H9 (cell line): ENCODE results near the gene SCFD2. TPM values are rescaled to one million over a fixed set of nuclear protein-coding genes. Genes with fewer than 3 reads are reported as not detected.

Experiments
- DNase-seq: peaks from one replicate; pipeline ENCODE4 v3.0.0-alpha.2; 2017
- H2AFZ ChIP-seq: one replicate; pipeline ENCODE4 v1.6.1; 2013; ENCODE audit warnings: mild to moderate bottlenecking, low read length, control low read depth, moderate library complexity
- H2AK5ac ChIP-seq: 2 replicates; pipeline ENCODE4 v1.6.1; 2013; ENCODE audit warnings: low read length, control low read depth, mixed read lengths; ENCODE audit not compliant: insufficient read length
- H2BK120ac ChIP-seq: one replicate; pipeline ENCODE4 v1.6.1; 2013; ENCODE audit warnings: low read depth, mild to moderate bottlenecking, low read length, control low read depth, inconsistent platforms; ENCODE audit not compliant: poor library complexity, severe bottlenecking
- H2BK12ac ChIP-seq: 2 replicates; pipeline ENCODE4 v1.6.1; 2013; ENCODE audit warnings: low read length, control low read depth, mixed read lengths, low read depth; ENCODE audit not compliant: insufficient read length
- H2BK15ac ChIP-seq: 2 replicates; pipeline ENCODE4 v1.6.1; 2013; ENCODE audit warnings: low read depth, low read length, control low read depth
- H2BK20ac ChIP-seq: one replicate; pipeline ENCODE4 v1.6.1; 2013; ENCODE audit warnings: low read depth, mild to moderate bottlenecking, low read length, control low read depth, inconsistent platforms; ENCODE audit not compliant: poor library complexity, severe bottlenecking
- H2BK5ac ChIP-seq: 2 replicates; pipeline ENCODE4 v1.6.1; 2013; ENCODE audit warnings: low read length, control low read depth, mixed read lengths; ENCODE audit not compliant: insufficient read length
- H3K14ac ChIP-seq: 2 replicates; pipeline ENCODE4 v1.6.1; 2013; ENCODE audit warnings: low read length, control low read depth; ENCODE audit not compliant: insufficient read depth
- H3K18ac ChIP-seq: 2 replicates; pipeline ENCODE4 v1.6.1; 2013; ENCODE audit warnings: low read depth, mild to moderate bottlenecking, mixed read lengths, low read length, control low read depth; ENCODE audit not compliant: insufficient read length
- H3K23ac ChIP-seq: 2 replicates; pipeline ENCODE4 v1.6.1; 2013; ENCODE audit warnings: low read length, control low read depth, mixed read lengths, low read depth; ENCODE audit not compliant: insufficient read length
- H3K23me2 ChIP-seq: 2 replicates; pipeline ENCODE4 v1.6.1; 2013; ENCODE audit warnings: low read depth, mild to moderate bottlenecking, mixed read lengths, low read length, control low read depth; ENCODE audit not compliant: insufficient read length, poor library complexity, severe bottlenecking
- H3K27ac ChIP-seq: 2 replicates; pipeline ENCODE4 v1.5.1; 2013; ENCODE audit warnings: low read length, control low read depth, mixed read lengths, low read depth; ENCODE audit not compliant: insufficient read length
- H3K27me3 ChIP-seq: 2 replicates; pipeline ENCODE4 v1.6.1; 2013; ENCODE audit warnings: low read length, control low read depth, inconsistent platforms; ENCODE audit not compliant: insufficient read depth
- H3K4ac ChIP-seq: 2 replicates; pipeline ENCODE4 v1.6.1; 2013; ENCODE audit warnings: low read depth, mild to moderate bottlenecking, control low read depth, inconsistent platforms, low read length, moderate library complexity
- H3K4me1 ChIP-seq: 2 replicates; pipeline ENCODE4 v1.6.1; 2013; ENCODE audit warnings: low read length, control low read depth, inconsistent platforms; ENCODE audit not compliant: insufficient read depth
- H3K4me2 ChIP-seq: 2 replicates; pipeline ENCODE4 v1.6.1; 2013; ENCODE audit warnings: low read length, control low read depth, mixed read lengths; ENCODE audit not compliant: insufficient read length, insufficient read depth
- H3K56ac ChIP-seq: 2 replicates; pipeline ENCODE4 v1.6.1; 2013; ENCODE audit warnings: low read depth, mild to moderate bottlenecking, mixed read lengths, low read length, control low read depth; ENCODE audit not compliant: insufficient read length
- H3K79me1 ChIP-seq: 2 replicates; pipeline ENCODE4 v1.6.1; 2013; ENCODE audit warnings: low read depth, mild to moderate bottlenecking, moderate library complexity, low read length, control low read depth, inconsistent platforms; ENCODE audit not compliant: insufficient read depth, poor library complexity, severe bottlenecking
- H3K79me2 ChIP-seq: 2 replicates; pipeline ENCODE4 v1.6.1; 2013; ENCODE audit warnings: low read length, control low read depth, inconsistent platforms; ENCODE audit not compliant: insufficient read depth
- H3K9ac ChIP-seq: 2 replicates; pipeline ENCODE4 v1.6.1; 2013; ENCODE audit warnings: low read length, control low read depth, mixed read lengths; ENCODE audit not compliant: insufficient read length; ENCODE audit errors: extremely low read depth
- H3K9me3 ChIP-seq: one replicate; pipeline ENCODE4 v1.6.1; 2013; ENCODE audit warnings: low read depth, low read length, inconsistent platforms; ENCODE audit not compliant: control insufficient read depth
- H3T11ph ChIP-seq: one replicate; pipeline ENCODE4 v1.6.1; 2013; ENCODE audit warnings: mild to moderate bottlenecking, low read length, control low read depth, inconsistent platforms
- H4K20me1 ChIP-seq: one replicate; pipeline ENCODE4 v1.6.1; 2013; ENCODE audit not compliant: control insufficient read depth, insufficient read length, insufficient read depth
- H4K5ac ChIP-seq: 2 replicates; pipeline ENCODE4 v1.6.1; 2013; ENCODE audit warnings: low read depth, mild to moderate bottlenecking, mixed read lengths, low read length, control low read depth; ENCODE audit not compliant: insufficient read length
- H4K8ac ChIP-seq: replicated peaks from 2 replicates; pipeline ENCODE4 v1.6.1; 2013; ENCODE audit warnings: low read length, control low read depth, mixed read lengths, low read depth; ENCODE audit not compliant: insufficient read length
- H4K91ac ChIP-seq: 2 replicates; pipeline ENCODE4 v1.6.1; 2013; ENCODE audit warnings: low read depth, mild to moderate bottlenecking, moderate library complexity, mixed read lengths, low read length, control low read depth; ENCODE audit not compliant: insufficient read length
- H3K27ac Mint-ChIP-seq, 3 experiments: 2 replicates in 2 of 3; 3 replicates in 1 of 3; pipeline ENCODE4 v1.8.0; 2020 to 2021; ENCODE audit warnings: mixed read lengths in 3 of 3, mild to moderate bottlenecking in 1 of 3, moderate library complexity in 1 of 3
- H3K27me3 Mint-ChIP-seq: 2 replicates; pipeline ENCODE4 v1.8.0; 2021; ENCODE audit warnings: low read depth, mild to moderate bottlenecking, moderate library complexity, mixed read lengths
- H3K36me3 Mint-ChIP-seq, 3 experiments: 2 replicates in 2 of 3; 3 replicates in 1 of 3; pipeline ENCODE4 v1.8.0; 2020 to 2021; ENCODE audit warnings: low read depth in 3 of 3, mixed read lengths in 3 of 3; ENCODE audit not compliant: insufficient read depth in 1 of 3
- H3K4me1 Mint-ChIP-seq, 2 experiments: 2 replicates each; pipeline ENCODE4 v1.8.0; 2020; ENCODE audit warnings: mixed read lengths in 2 of 2
- H3K4me3 Mint-ChIP-seq, 2 experiments: 2 replicates in 1 of 2; 3 replicates in 1 of 2; pipeline ENCODE4 v1.8.0; 2020 to 2021; ENCODE audit warnings: mild to moderate bottlenecking in 2 of 2, mixed read lengths in 2 of 2, moderate library complexity in 1 of 2
- H3K9me3 Mint-ChIP-seq, 2 experiments: 2 replicates in 1 of 2; 3 replicates in 1 of 2; pipeline ENCODE4 v1.8.0; 2020; ENCODE audit warnings: mild to moderate bottlenecking in 2 of 2, mixed read lengths in 2 of 2, moderate library complexity in 1 of 2
- WGBS: extraction: QIAGEN DNeasy Blood & Tissue Kit; methylation state at CpG from one replicate; pipeline ENCODE4 v1.1.7; 2013; ENCODE audit warnings: missing lambda C conversion rate, low lambda C conversion rate, mixed read lengths; ENCODE audit not compliant: insufficient read length; ENCODE audit errors: extremely low coverage; 5-methylcytosine and 5-hydroxymethylcytosine counted together
- total RNA-seq: library from RNA; stranded (reverse); gene quantifications from 2 replicates; pipeline ENCODE4 v1.2.1, GENCODE V29; 2021
- TF ChIP-seq, protein P1 (sequence below): fragments of 200-600 bp; sonication (generic); conservative IDR thresholded peaks from 3 replicates; pipeline ENCODE4 v1.8.0; 2021; ENCODE audit warnings: antibody characterized with exemption, mild to moderate bottlenecking

The SCFD2 gene
- total RNA-seq, 1 experiment from 2014 or later: 10.1 TPM

DNA sequence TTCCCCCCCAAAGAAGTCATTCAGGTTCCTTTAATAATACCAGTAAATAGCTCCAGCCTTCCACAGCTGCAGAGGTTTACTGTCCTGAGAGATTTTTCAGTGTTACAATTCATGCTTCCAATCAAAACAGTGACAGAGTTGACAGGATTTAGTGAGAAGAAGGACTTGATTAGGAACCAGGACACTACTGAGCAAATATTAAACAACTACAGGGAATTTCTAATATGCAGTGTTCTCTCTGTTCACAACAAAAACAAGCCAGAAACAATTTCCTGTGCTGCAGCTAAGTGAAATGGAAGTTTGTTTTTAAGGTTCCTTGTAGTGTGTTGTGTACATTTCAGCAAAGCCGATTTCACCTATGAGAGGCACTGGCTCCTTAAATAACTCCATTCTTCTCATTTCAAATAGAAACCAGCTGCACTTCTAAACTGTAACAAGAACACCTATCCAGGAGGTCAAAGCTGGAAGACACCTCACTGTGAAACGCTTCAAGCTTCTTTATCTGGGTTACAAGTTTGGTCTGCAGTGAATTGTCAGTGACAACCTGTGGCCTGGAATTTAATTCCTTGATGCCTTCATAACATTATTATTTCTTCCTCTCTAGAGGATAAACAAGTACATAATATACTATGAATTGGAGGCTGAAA is 354.5 kb downstream of the SCFD2 start:
- no peak overlapping the region for H3K27ac Mint-ChIP-seq
- DNase-seq: no peak
- H3K4me3 Mint-ChIP-seq: no peak overlapping the region
- H4K91ac ChIP-seq: no peak overlapping the region
- no peak overlapping the region for H3K23ac ChIP-seq
- whole genome bisulfite sequencing: no CpG with 5 or more reads among the region's 2 CpGs
- peaks cover 6 to 13% of the 10 kb centered on the region in 2 experiments; a peak in 2 of 4 replicates for H3K4me1 Mint-ChIP-seq
- H3K79me2 ChIP-seq: no peaks in the 10 kb centered on the region
- H2BK5ac ChIP-seq: no peak overlapping the region
- no peaks in the 10 kb centered on the region for H3K27me3 Mint-ChIP-seq
- H3K23me2 ChIP-seq: no peaks in the 10 kb centered on the region
- no peak overlapping the region for H3K4me2 ChIP-seq
- no peak overlapping the region for H3K9ac ChIP-seq
- H3K79me1 ChIP-seq: no peaks in the 10 kb centered on the region
- H2AK5ac ChIP-seq: no peak overlapping the region
- TF ChIP-seq, protein P1, sequence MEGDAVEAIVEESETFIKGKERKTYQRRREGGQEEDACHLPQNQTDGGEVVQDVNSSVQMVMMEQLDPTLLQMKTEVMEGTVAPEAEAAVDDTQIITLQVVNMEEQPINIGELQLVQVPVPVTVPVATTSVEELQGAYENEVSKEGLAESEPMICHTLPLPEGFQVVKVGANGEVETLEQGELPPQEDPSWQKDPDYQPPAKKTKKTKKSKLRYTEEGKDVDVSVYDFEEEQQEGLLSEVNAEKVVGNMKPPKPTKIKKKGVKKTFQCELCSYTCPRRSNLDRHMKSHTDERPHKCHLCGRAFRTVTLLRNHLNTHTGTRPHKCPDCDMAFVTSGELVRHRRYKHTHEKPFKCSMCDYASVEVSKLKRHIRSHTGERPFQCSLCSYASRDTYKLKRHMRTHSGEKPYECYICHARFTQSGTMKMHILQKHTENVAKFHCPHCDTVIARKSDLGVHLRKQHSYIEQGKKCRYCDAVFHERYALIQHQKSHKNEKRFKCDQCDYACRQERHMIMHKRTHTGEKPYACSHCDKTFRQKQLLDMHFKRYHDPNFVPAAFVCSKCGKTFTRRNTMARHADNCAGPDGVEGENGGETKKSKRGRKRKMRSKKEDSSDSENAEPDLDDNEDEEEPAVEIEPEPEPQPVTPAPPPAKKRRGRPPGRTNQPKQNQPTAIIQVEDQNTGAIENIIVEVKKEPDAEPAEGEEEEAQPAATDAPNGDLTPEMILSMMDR: no peak
- no peak overlapping the region for H2AFZ ChIP-seq
- H3K4ac ChIP-seq: no peak overlapping the region
- H3K14ac ChIP-seq: no peak overlapping the region
- no peak overlapping the region for H3K27ac ChIP-seq
- no peak overlapping the region for H4K5ac ChIP-seq
- H4K20me1 ChIP-seq: no peaks in the 10 kb centered on the region
- no peak overlapping the region for H3K18ac ChIP-seq
- H2BK120ac ChIP-seq: no peak overlapping the region
- H2BK12ac ChIP-seq: no peak overlapping the region
- H2BK15ac ChIP-seq: no peak overlapping the region
- no peak overlapping the region for H4K8ac ChIP-seq
- no peak overlapping the region for H3T11ph ChIP-seq
- no peak overlapping the region for H2BK20ac ChIP-seq
- H3K4me1 ChIP-seq: no peaks in the 10 kb centered on the region
- peaks cover 2 to 5% of the 10 kb centered on the region in 2 experiments; a peak in 2 of 5 replicates for H3K9me3 Mint-ChIP-seq
- no peak overlapping the region for H3K56ac ChIP-seq
- no peaks in the 10 kb centered on the region for H3K27me3 ChIP-seq
- no peaks in the 10 kb centered on the region for H3K9me3 ChIP-seq
- peaks cover 0 to 1% (median 0%) of the 10 kb centered on the region in 3 experiments; a peak in 1 of 7 replicates for H3K36me3 Mint-ChIP-seq
